Measurements from ENCODE around the gene ZBTB26.

The ZBTB26 gene

GRCh38 chr9:122931226-122932121 is at the start of gene ZBTB26:
TSS of gene ZBTB26 (minus strand) at chr9:122931512. CDS start at chr9:122919934, 11,578 bp downstream.
- peak; percentile 89 to 91 for DNase-seq (ENCODE audit: low read depth in 2 of 2)

- no peak for DNase-seq (ENCODE audit: low read depth in 2 of 2)
Measured at GRCh38 chr9:122978601-122979000, 47.3 kb upstream of the ZBTB26 start.

GRCh38 chr9:122975196-122975595 is 43.9 kb upstream of the ZBTB26 start:
- no peak for DNase-seq (ENCODE audit: low read depth in 2 of 2)

GRCh38 chr9:122961139-122961538 is 29.8 kb upstream of the ZBTB26 start:
- no peak for DNase-seq (ENCODE audit: low read depth in 2 of 2)

GRCh38 chr9:122955961-122956360 is 24.6 kb upstream of the ZBTB26 start:
- DNase-seq (ENCODE audit: low read depth in 2 of 2) = no peak

- no peak for DNase-seq (ENCODE audit: low read depth in 2 of 2)
Measured at GRCh38 chr9:122954253-122954691, 23.0 kb upstream of the ZBTB26 start.

GRCh38 chr9:122951056-122951455 is 19.7 kb upstream of the ZBTB26 start:
- DNase-seq (ENCODE audit: low read depth in 2 of 2) = no peak

GRCh38 chr9:122950263-122950662 is 19.0 kb upstream of the ZBTB26 start:
- no peak for DNase-seq (ENCODE audit: low read depth in 2 of 2)

- no peak for DNase-seq (ENCODE audit: low read depth in 2 of 2)
Measured at GRCh38 chr9:122949696-122950095, 18.4 kb upstream of the ZBTB26 start.

GRCh38 chr9:122948313-122948712 is 17.0 kb upstream of the ZBTB26 start:
- no peak for DNase-seq (ENCODE audit: low read depth in 2 of 2)

GRCh38 chr9:122946461-122947005 is 15.2 kb upstream of the ZBTB26 start:
- DNase-seq (ENCODE audit: low read depth in 2 of 2) = no peak

- no peak for DNase-seq (ENCODE audit: low read depth in 2 of 2)
Measured at GRCh38 chr9:122944960-122945888, 13.9 kb upstream of the ZBTB26 start.

- DNase-seq (ENCODE audit: low read depth in 2 of 2) = no peak
Measured at GRCh38 chr9:122941582-122942234, 10.4 kb upstream of the ZBTB26 start.

GRCh38 chr9:122940749-122941581 is 9.7 kb upstream of the ZBTB26 start, which contains the start of gene RABGAP1:
TSS of gene RABGAP1 (plus strand) at chr9:122941020. CDS start at chr9:122957060, 16,040 bp downstream.
- DNase-seq (ENCODE audit: low read depth in 2 of 2) = peak; percentile 97 to 98

- DNase-seq (ENCODE audit: low read depth in 2 of 2) = no peak
Measured at GRCh38 chr9:122940454-122940748, 9.1 kb upstream of the ZBTB26 start.

GRCh38 chr9:122939601-122940000 is 8.3 kb upstream of the ZBTB26 start:
- no peak for DNase-seq (ENCODE audit: low read depth in 2 of 2)

- no peak for DNase-seq (ENCODE audit: low read depth in 2 of 2)
Measured at GRCh38 chr9:122936883-122937282, 5.6 kb upstream of the ZBTB26 start.

GRCh38 chr9:122936464-122936863 is 5.2 kb upstream of the ZBTB26 start:
- DNase-seq (ENCODE audit: low read depth in 2 of 2) = no peak

- DNase-seq (ENCODE audit: low read depth in 2 of 2) = no peak
Measured at GRCh38 chr9:122930541-122931225, 629 bp downstream of the ZBTB26 start.

GRCh38 chr9:122929796-122930354 is 1.4 kb downstream of the ZBTB26 start:
- no peak for DNase-seq (ENCODE audit: low read depth in 2 of 2)
